Stimulated activated CD8-positive, alpha-beta memory T cell treated with anti-CD3 and anti-CD28 coated beads, Interleukin-4, amount 100 ng/mL, for 48 hours (primary cell): ENCODE results near the gene DNLZ.
"Not testable (repeated sequence)": the region's sequence is repeated elsewhere in the genome, so short reads cannot be mapped to it uniquely, and the experiment has no call there.

Experiments used
- DNase-seq: peaks from one replicate; pipeline ENCODE4 v3.0.0-alpha.2; 2020

The DNLZ gene

DNA sequence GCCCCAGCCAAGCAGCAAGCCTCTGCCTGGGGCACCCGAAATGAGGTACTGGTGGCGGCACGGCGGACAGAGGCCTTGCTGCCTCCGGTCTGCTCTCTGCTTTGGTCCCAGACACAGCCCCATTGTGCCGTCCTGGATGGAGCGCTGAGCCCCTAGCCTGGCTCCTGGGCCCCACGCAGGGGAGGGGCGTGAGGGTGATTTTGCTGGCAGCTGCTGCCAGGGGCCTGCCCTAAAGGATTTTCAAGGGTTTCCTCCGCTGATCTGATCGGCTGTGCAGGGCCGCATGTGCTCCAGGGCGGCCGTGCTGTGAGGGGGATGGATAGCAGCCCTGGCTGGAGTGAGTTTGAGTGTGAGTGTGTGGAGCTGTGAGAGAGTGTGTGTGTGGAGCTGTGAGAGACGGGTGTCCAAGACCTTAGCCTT is 34.9 kb downstream of the DNLZ start:
- no peak for DNase-seq

GRCh38 chr9:136328011-136328621 is 35.4 kb downstream of the DNLZ start:
- DNase-seq, result no peak

- DNase-seq, result peak; percentile 47
Measured at GRCh38 chr9:136327304-136327974, 36.1 kb downstream of the DNLZ start, which contains the start of gene GPSM1. Gene GPSM1 (plus strand): TSS chr9:136327539. CDS start chr9:136327696, 157 bp downstream.

- DNase-seq, result no peak
Measured at GRCh38 chr9:136326761-136327303, 36.7 kb downstream of the DNLZ start.

GRCh38 chr9:136326061-136326760 is 37.3 kb downstream of the DNLZ start:
- DNase-seq, result no peak

- DNase-seq, result no peak
Measured at GRCh38 chr9:136325358-136325757, 38.2 kb downstream of the DNLZ start.

GRCh38 chr9:136324501-136325300 is 38.8 kb downstream of the DNLZ start:
- DNase-seq, result no peak

DNA sequence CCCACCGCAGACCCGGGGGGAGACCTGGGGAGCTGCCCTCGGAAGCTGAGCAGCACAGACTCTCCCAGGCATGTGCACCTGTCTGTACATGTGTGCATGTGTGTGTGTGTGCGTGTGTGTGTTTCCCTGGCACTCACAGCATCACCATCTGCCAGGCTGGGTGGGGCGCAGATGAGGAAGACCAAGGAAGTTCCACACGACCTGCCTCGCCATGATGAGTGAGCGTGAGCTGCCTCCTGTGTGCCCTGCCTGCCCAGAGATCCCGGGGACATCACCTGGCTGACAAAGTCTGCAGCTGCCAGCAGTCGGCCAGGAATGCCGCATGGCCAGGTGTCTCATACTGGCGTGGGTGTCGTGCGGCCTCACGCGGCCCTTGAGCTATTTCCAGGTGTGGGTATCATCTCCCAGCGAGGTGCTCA is 40.2 kb downstream of the DNLZ start:
- no peak for DNase-seq

DNA sequence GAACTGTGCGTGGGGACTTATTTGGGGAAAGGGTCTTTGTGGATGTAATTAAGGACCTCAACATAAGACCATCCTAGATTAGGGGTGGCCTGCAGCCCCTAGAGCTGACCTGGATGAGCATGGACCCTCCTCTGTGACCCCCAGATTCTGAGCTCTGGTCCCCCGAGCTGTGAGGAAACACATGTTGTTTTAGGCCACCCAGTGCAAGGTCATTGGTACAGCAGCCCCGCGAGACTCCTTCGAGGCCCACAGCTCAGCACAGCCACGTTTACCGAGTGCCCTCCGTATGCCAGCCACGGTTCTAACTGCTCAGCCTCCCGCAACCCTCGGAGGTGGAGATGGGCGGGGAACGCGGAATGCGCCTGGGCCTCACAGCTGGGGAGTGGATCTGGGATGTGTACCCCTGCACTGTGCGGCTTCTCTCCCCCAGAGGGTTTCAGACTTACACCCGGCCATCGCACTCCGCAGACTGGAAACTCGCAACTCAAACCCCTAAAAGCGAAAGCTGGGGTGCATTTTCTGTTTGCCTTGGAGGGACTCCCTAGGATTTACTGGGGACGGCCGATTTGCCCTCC is 40.7 kb downstream of the DNLZ start:
- no peak for DNase-seq

DNA sequence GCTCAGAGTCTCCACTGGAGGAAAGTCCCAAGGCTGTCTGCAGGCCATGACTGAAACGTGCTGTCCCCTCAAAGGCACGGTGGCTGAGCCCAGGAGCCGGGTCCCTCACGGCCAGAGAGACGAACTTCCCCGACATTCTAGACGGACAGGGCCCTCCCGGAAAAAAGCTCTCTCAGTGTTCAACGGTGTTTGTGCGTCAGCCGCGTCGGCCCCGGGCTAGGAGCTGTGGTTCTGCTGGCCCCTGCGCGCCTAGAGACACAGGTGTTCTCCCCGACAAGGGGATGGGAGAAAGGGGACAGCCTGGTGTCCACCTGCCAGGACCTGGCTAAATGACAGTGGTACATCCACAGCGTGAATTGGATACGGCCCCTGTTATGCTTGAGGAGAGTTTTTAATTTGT is 42.0 kb downstream of the DNLZ start:
- no peak for DNase-seq

DNA sequence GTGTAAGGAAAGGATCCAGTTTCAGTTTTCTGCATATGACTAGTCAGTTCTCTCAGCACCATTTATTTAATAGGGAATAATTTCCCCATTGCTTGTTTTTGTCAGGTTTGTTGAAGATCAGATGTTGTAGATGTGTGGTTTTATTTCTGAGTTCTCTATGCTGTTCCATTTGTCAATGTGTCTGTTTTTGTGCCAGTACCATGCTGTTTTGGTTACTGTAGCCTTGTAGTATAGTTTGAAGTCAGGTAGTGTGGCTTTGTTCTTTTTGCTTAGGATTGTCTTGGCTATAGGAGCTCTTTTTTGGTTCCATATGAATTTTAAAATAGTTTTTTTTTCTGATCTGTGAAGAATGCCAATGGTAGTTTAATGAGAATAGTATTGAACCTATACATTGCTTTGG is 42.6 kb downstream of the DNLZ start:
- not testable (repeated sequence) for DNase-seq

DNA sequence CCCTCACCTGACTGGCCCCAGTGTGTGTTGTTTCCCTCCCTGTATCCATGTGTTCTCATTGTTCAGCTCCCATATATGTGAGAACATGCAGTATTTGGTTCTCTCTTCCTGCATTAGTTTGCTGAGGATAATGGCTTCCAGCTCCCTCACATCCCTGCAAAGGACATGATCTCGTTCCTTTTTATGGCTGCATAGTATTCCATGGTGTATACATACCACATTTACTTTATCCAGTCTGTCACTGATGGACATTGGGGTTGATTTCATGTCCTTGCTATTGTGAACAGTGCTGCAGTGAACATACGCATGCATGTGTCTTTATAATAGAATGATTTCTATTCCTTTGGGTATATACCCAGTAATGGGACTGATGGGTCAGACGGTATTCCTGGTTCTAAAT is 43.6 kb downstream of the DNLZ start:
- not testable (repeated sequence) for DNase-seq

DNA sequence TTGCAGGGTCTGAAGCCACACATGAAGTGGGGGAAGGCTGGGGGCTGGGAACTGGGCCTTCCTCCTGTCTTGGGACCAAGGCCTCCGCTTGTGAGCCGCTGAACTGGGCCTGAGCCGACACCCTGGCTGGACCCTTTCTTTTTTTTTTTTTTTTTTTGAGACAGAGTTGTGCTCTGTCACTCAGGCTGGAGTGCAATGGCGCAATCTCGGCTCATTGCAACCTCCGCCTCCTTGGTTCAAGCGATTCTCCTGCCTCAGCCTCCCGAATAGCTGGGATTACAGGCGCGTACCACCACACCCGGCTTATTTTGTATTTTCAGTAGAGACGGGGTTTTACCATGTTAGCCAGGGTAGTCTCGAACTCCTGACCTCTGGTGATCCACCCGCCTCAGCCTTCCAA is 44.3 kb downstream of the DNLZ start:
- not testable (repeated sequence) for DNase-seq

DNA sequence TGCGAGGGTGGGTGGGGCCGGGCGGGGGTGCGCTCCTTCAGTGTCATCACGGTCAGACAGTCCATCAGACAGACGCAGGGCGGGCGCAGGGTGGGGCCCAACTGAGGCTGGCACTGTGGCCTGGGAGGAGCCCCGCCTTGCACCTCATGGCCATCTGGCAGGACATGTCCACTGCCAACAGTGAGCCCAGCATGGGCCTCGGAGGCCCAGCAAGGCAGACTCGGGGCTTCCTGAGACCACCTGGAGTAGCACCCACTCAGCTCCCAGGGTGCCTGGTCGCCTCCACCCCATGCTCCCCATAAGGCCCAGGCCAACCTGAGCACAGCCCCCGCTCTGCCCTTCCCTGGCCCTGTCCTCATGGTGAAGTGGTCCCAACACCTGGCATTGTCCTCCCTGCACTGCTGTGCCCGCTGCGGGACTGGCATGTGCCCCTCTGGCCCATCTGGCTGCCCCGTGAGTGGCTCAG is 44.7 kb downstream of the DNLZ start:
- DNase-seq, result no peak

DNA sequence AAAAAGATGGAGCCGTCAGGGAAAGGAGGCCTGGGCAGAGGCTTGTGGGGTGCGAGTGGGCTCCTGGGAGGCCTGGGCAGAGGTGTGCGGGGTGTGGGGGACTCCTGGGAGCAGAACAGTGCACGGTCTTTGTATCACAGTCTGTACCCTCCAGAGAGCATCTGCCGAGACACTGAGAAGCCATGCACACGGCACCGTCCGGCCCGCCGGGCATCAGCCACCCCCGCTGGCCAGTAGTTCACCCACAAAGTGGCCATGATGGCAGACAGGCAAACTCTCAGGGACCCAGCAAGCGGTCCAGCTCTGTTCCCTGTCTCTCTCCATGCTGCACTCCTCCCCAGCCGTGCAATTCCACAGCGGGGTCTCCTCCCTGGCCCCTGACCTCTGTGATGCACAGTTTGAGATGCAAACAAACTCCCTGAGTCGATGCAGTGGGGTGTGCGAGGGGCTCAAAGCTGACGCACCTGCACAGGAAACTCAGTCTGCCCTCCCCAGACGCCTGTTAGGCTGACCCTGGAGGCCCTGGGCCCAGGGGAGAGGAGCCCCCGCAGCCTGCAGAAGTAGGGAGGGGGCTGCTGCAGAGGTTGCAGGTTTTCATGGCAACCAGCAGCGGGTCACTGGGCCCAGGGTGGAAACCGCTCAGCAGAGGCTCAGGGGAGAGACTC is 45.3 kb downstream of the DNLZ start:
- no peak for DNase-seq

GRCh38 chr9:136317695-136318094 is 45.8 kb downstream of the DNLZ start:
- no peak for DNase-seq

DNA sequence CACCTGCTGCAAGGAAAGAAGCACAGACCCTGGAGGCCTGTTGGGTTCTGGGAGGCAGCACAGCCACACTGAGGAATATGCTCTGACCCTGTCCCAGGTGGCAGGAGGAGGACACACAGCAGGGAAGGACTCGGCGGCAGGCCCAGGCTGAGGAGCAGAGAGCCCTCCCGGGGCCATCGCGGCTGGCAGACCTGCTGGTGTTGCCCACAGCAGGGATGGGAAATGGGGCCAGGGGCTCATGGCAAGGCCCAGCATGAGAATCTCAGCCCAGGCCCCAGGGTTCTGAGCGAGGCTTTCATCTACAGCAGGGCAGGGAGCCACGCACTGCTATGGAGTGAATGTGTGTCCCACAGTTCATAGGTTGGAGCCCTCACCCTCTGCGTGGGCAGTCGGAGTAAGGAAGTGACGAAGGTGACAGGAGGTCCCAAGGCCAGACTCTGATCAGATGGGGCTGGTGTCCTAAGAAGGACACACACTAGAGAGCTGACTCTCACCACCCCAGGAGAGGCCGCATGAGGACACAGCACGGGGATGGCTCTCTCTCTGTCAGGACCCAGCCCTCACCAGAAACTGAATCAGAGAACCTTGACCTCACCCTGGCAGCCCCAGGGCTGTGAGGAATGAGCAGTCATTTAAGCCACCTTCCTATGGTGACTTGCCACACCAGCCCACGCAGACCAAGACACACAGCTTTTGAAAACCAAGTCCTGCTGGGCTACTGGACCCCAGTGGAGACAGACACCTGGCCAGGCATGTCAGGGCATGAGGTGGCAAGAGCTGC is 46.5 kb downstream of the DNLZ start:
- DNase-seq, result no peak

GRCh38 chr9:136316271-136316751 is 47.2 kb downstream of the DNLZ start:
- DNase-seq, result peak; percentile 29

- DNase-seq, result no peak
Measured at GRCh38 chr9:136314944-136315343, 48.6 kb downstream of the DNLZ start.

GRCh38 chr9:136314056-136314416 is 49.5 kb downstream of the DNLZ start:
- DNase-seq, result no peak
